Skeletal muscle tissue (tissue), 4 donors: ENCODE measurements around the gene OR2Y1. TPM values are rescaled to one million over a fixed set of nuclear protein-coding genes. Genes with fewer than 3 reads are reported as not detected.
"Not testable (repeated sequence)": the region's sequence is repeated elsewhere in the genome, so short reads cannot be mapped to it uniquely, and the experiment has no call there.

Experiments used
- H3K27ac ChIP-seq: one replicate; pipeline ENCODE4 v1.7.0; 2013; ENCODE audit warnings: mild to moderate bottlenecking, low read depth, low read length, inconsistent platforms
- H3K27me3 ChIP-seq, 3 donors: one replicate each; pipeline ENCODE4 v1.7.0; 2013; ENCODE audit warnings: low read length in 3 of 3; ENCODE audit not compliant: control insufficient read depth in 3 of 3, insufficient read depth in 3 of 3
- H3K36me3 ChIP-seq, 3 donors: one replicate each; pipeline ENCODE4 v1.7.0; 2013; ENCODE audit warnings: low read length in 3 of 3; ENCODE audit not compliant: control insufficient read depth in 3 of 3, insufficient read depth in 3 of 3
- H3K4me1 ChIP-seq, 3 donors: one replicate each; pipeline ENCODE4 v1.7.0; 2013; ENCODE audit warnings: low read length in 3 of 3, mild to moderate bottlenecking in 3 of 3; ENCODE audit not compliant: control insufficient read depth in 3 of 3, insufficient read depth in 3 of 3
- H3K4me3 ChIP-seq, 3 donors: one replicate each; pipeline ENCODE4 v1.7.0; 2013; ENCODE audit warnings: low read length in 3 of 3
- H3K9ac ChIP-seq, 3 donors: one replicate each; pipeline ENCODE4 v1.7.0; 2013; ENCODE audit warnings: low read length in 3 of 3, mild to moderate bottlenecking in 3 of 3, moderate library complexity in 2 of 3, low read depth in 1 of 3
- H3K9me3 ChIP-seq, 3 donors: one replicate each; pipeline ENCODE4 v1.7.0; 2013; ENCODE audit warnings: low read length in 3 of 3; ENCODE audit not compliant: control insufficient read depth in 3 of 3
- total RNA-seq: library from RNA; depleted of rRNA; stranded (reverse); fragments of >200 nt; gene quantifications from one replicate; pipeline ENCODE4 v1.2.3, GENCODE V29; 2014
- donor health status: Osteomylitis.

The OR2Y1 gene
- total RNA-seq, 1 donor from 2014 or later, result not detected

DNA sequence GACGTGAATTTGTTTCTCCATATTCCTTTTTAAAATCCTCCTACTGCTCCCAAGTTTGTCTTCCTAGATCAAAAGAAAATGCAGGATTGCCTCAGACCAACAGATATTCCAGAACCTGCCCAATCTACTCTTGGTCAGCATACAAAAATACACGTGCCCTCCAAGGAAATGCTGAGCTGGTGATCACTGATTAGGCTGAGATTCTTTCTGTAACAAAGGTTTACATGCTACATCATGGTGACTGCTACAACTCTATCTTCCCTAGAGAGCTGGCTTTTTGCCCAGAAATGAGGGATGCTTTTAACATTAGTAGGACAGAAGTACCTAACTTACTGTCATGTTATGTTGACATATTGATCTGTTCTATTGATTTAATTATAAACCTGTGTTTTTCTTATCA lies 35.5 kb downstream of the OR2Y1 start:
- no peak overlapping the region for H3K4me3 ChIP-seq
- H3K36me3 ChIP-seq, result no peaks in the 10 kb centered on the region
- no peak overlapping the region for H3K9ac ChIP-seq
- H3K9me3 ChIP-seq, result no peaks in the 10 kb centered on the region
- no peaks in the 10 kb centered on the region for H3K4me1 ChIP-seq
- no peaks in the 10 kb centered on the region for H3K27me3 ChIP-seq
- no peak overlapping the region for H3K27ac ChIP-seq

DNA sequence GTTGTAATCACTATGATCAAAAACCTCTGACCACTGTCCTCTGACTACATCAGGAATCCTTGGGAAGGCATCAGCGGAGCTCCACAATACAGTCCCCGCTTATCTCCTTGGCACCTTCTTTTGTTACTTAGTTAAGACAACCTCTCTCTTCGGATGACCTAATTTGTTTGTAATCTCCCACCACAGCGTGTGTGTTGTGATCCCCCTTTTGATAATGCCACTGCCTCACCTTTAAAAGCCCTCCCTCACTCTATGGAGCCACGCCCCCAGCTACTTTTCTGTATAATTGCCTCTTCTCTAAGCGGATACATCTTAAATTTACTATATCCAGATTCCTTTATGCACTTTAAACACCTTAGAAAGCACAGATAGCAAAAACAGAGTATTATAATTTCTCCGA lies 35.9 kb downstream of the OR2Y1 start:
- Histone ChIP-seq H3K4me1 (no peaks in the 10 kb centered on the region), H3K27me3 (no peaks in the 10 kb centered on the region), H3K4me3 (no peak overlapping the region), H3K9ac (no peak overlapping the region), H3K9me3 (no peaks in the 10 kb centered on the region), H3K27ac (no peak overlapping the region), H3K36me3 (no peaks in the 10 kb centered on the region)

DNA sequence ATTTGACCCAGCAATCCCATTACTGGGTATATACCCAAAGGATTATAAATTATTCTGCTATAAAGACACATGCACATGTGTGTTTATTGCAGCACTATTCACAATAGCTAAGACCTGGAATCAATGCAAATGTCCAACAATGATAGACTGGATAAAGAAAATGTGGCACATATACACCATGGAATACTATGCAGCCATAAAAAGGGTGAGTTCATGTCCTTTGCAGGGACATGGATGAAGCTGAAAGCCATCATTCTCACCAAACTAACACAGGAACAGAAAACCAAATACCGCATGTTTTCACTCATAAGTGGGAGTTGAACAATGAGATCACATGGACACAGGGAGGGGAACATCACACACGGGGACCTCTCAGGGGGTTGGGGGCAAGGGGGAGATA lies 36.5 kb downstream of the OR2Y1 start:
- not testable (repeated sequence) for H3K27me3 ChIP-seq, H3K4me3 ChIP-seq, H3K9ac ChIP-seq, H3K9me3 ChIP-seq, H3K27ac ChIP-seq, H3K36me3 ChIP-seq, H3K4me1 ChIP-seq

DNA sequence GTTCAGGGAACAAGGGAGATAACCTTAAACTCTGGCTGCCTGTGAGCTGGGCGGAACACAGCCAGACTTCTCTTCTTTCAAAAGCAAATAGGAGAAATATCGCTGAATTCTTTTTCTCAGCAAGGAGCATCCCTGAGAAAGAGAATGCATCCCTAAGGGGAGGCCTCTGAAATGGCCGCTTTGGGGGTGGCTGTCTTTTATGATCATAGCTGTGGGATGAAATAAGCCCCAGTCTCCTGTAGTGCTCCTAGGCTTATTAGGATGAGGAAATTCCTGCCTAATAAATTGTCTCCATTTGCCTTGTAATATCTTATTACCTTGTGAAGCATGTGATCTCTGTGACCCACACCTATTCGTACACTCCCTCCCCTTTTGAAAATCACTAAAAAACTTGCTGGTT lies 39.4 kb downstream of the OR2Y1 start:
- not testable (repeated sequence) for H3K27ac ChIP-seq, H3K4me1 ChIP-seq, H3K9ac ChIP-seq, H3K4me3 ChIP-seq, H3K27me3 ChIP-seq, H3K9me3 ChIP-seq, H3K36me3 ChIP-seq

DNA sequence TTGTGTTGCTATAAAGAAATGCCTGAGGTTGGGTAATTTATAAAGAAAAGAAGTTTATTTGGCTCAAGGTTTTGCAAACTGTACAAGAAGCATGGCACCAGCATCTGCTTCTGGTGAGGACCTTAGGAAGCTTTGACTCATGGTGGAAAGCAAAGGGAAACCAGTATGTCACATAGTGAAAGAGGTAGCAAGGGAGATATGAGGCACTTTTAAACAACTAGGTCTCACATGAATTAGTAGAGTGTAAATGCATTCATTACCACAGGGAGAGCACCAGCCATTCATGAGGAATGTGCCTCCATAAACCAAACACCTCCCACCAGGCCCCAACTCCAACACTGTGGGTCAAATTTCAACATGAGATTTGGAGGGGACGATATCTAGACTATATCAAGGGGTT lies 40.8 kb downstream of the OR2Y1 start:
- Histone ChIP-seq H3K36me3 (no peaks in the 10 kb centered on the region), H3K27ac (no peak overlapping the region), H3K4me3 (no peak overlapping the region), H3K27me3 (peaks cover 0 to 2% (median 0%) of the 10 kb centered on the region in 3 donors), H3K9ac (no peak overlapping the region), H3K4me1 (no peaks in the 10 kb centered on the region), H3K9me3 (peaks cover 2 to 7% (median 2%) of the 10 kb centered on the region in 3 donors)

DNA sequence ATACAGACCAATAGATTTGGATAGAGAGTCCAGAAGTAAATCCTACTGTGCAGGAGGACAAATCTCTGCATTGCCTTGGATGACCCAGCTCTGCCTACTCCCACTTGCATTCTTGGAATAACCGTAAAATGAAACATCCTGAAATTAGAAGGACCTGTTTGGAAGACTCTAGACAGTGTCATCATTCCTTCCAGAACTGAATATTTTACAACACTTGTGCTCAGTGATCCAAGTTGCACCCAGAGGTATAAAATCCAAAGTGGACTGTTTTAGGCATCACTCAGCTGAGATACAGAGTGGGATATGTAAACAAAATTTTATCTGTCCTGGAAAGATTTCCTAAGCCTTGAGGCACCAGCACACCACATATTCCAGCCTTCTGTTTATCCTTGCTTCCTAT lies 43.7 kb downstream of the OR2Y1 start:
- Histone ChIP-seq H3K9ac (no peak overlapping the region), H3K9me3 (peaks cover 2 to 7% (median 2%) of the 10 kb centered on the region in 3 donors), H3K27ac (no peak overlapping the region), H3K27me3 (peaks cover 7 to 8% (median 7%) of the 10 kb centered on the region in 3 donors), H3K4me1 (no peaks in the 10 kb centered on the region), H3K4me3 (no peak overlapping the region), H3K36me3 (no peaks in the 10 kb centered on the region)

DNA sequence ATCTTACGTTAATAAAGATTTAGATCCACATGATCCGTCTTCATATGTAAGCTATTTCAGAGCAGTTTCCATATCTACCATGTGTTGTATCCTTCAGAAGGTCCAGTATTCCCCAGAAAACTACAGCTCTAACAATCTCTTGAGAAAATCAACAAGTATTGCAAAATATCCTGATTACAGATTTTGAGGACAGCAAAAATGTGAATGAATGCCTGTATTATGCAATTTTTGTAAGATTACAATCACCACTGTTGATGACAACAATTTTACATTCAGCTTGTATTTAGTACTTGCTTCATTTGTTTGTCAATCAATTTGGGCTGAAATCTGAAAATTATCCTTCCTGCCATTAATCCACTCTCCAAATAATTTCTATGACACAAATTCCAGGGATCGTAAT lies 47.4 kb downstream of the OR2Y1 start:
- Histone ChIP-seq H3K9me3 (peaks cover 2 to 7% (median 2%) of the 10 kb centered on the region in 3 donors), H3K9ac (no peak overlapping the region), H3K27me3 (peaks cover 8 to 19% (median 12%) of the 10 kb centered on the region in 3 donors), H3K4me3 (no peak overlapping the region), H3K4me1 (no peaks in the 10 kb centered on the region), H3K36me3 (no peaks in the 10 kb centered on the region), H3K27ac (no peak overlapping the region)

DNA sequence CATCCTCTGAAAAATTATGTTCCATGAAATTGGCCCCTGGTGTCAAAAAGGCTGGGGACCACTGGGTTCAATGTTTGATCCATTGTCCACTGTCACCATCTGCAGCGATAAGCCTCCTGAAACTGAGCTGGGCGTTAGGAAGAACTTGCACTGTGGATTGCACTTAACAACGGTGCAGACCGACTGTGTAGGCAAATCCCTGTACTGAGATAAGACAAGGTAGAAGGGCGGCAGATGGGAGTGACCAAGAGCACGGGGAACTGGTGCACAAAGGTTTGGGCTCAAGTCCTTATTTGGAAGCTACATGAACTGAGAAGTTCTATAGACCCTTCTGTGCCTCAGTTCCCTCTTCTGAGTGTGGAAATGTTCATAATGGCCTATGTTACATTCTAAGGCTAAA lies 48.8 kb downstream of the OR2Y1 start:
- no peak overlapping the region for H3K9ac ChIP-seq
- H3K36me3 ChIP-seq, result no peaks in the 10 kb centered on the region
- H3K27me3 ChIP-seq, result peaks cover 8 to 30% (median 12%) of the 10 kb centered on the region in 3 donors
- no peak overlapping the region for H3K27ac ChIP-seq
- H3K4me1 ChIP-seq, result no peaks in the 10 kb centered on the region
- peaks cover 0 to 3% (median 2%) of the 10 kb centered on the region in 3 donors for H3K9me3 ChIP-seq
- H3K4me3 ChIP-seq, result no peak overlapping the region

DNA sequence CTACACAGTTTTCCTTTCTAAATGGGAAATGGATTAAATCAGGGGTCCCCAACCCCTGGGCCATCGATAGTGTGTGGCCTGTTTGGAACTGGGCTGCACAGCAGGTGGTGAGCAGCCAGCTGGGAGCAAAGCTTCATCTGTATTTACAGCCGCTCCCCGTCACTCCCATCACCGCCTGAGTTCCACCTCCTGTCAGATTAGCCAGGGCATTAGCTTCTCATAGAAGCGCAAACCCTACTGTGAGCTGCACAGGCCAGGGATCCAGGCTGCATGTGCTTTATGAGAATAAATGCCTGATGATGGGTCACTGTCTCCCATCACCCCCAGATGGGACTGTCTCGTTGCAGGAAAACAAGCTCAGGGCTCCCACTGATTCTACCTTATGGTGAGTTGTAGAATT lies 49.3 kb downstream of the OR2Y1 start:
- no peak overlapping the region for H3K4me3 ChIP-seq
- no peaks in the 10 kb centered on the region for H3K4me1 ChIP-seq
- H3K27me3 ChIP-seq, result peaks cover 8 to 32% (median 12%) of the 10 kb centered on the region in 3 donors
- H3K9ac ChIP-seq, result no peak overlapping the region
- no peaks in the 10 kb centered on the region for H3K36me3 ChIP-seq
- H3K9me3 ChIP-seq, result peaks cover 0 to 3% (median 0%) of the 10 kb centered on the region in 3 donors
- H3K27ac ChIP-seq, result no peak overlapping the region

DNA sequence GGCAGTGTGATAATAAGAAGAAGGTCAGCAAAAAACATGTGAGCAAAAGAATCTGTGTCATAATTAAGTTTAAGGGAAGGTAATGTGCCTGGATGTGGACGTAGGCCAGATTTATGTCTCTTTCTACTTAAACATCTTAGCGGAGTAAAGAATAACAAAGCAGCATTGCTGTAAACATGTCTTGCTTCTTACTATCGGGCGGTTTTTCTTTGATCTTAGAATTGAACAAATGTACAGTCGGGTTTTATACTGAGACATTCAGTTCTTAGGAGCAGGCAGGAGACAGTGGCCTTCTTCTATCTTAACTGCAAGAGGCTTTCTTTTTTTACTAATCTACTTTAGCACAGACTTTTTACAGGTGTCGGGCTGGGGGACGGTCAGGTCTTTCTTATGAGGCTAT lies 50.1 kb downstream of the OR2Y1 start:
- Histone ChIP-seq H3K9me3 (no peaks in the 10 kb centered on the region), H3K27ac (no peak overlapping the region), H3K27me3 (peaks cover 10 to 35% (median 14%) of the 10 kb centered on the region in 3 donors), H3K36me3 (no peaks in the 10 kb centered on the region), H3K4me1 (no peaks in the 10 kb centered on the region), H3K9ac (no peak overlapping the region), H3K4me3 (no peak overlapping the region)
